Measurements from ENCODE around the gene ZBTB5.

GRCh38 chr9:37464426-37465248, 613 bp downstream of the ZBTB5 start:
- TF ChIP-seq, protein P1, sequence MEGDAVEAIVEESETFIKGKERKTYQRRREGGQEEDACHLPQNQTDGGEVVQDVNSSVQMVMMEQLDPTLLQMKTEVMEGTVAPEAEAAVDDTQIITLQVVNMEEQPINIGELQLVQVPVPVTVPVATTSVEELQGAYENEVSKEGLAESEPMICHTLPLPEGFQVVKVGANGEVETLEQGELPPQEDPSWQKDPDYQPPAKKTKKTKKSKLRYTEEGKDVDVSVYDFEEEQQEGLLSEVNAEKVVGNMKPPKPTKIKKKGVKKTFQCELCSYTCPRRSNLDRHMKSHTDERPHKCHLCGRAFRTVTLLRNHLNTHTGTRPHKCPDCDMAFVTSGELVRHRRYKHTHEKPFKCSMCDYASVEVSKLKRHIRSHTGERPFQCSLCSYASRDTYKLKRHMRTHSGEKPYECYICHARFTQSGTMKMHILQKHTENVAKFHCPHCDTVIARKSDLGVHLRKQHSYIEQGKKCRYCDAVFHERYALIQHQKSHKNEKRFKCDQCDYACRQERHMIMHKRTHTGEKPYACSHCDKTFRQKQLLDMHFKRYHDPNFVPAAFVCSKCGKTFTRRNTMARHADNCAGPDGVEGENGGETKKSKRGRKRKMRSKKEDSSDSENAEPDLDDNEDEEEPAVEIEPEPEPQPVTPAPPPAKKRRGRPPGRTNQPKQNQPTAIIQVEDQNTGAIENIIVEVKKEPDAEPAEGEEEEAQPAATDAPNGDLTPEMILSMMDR (conservative IDR thresholded peaks at IDR 0.05): no peak
- no peak for TF ChIP-seq EZH2 (IDR thresholded peaks at IDR 0.05; ENCODE audit: low read depth)

Data from PC-9 (cell line).